Occipital lobe (tissue), 2 donors: ENCODE results near the gene LGMN. TPM values are rescaled to one million over a fixed set of nuclear protein-coding genes. Genes with fewer than 3 reads are reported as not detected.

Source experiments
- DNase-seq: peaks from one replicate; lab custom pipeline; 2025; lab: John Stamatoyannopoulos, UW
- total RNA-seq: library from RNA; depleted of rRNA; stranded (reverse); fragments of >200 nt; gene quantifications from one replicate; pipeline ENCODE4 v1.2.3, GENCODE V29; 2014

LGMN gene
- total RNA-seq, 1 donor from 2014 or later = 23.6 TPM

DNA sequence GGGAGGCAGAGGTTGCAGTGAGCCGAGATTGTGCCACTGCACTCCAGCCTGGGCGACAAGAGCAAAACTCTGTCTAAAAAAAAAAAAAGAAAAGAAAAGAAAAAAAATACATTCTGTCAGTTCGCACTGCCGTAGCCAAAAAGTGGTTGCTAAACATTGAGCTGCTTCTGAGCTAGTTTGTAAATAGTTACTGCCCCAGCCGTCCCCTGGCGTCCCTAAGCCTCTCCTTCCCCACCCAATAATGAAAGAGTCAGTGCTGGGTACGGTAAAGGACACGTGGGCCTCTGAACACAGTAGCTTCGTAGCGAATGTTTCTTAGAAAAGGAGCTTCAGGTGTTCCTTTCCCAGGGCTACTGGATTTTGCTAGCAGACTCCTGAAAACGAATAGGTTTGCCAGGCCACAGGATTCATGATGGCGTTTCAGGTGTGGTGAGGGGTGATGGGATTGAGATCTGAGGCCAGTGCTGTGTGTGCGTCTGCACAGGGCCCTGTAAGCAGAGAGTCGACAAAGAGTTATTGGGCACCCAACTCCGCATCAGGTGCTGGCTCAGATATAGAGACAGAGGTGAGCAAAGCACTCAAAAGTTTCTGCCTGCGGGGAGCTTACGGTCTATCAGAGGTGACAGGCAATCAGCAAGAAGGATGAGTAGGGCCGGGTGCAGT, 94.1 kb downstream of the LGMN start:
- no peak for DNase-seq

Other genes starting within 250 kb of the LGMN start
- 1.4 TPM for gene RIN3, start 234.8 kb downstream of the LGMN start, total RNA-seq
- 28.7 TPM for gene GOLGA5, start 45.7 kb upstream of the LGMN start, total RNA-seq
- gene CHGA, start 174.5 kb upstream of the LGMN start, total RNA-seq = 37.9 TPM